ENCODE data around the gene SMG6.

Gene SMG6

DNA sequence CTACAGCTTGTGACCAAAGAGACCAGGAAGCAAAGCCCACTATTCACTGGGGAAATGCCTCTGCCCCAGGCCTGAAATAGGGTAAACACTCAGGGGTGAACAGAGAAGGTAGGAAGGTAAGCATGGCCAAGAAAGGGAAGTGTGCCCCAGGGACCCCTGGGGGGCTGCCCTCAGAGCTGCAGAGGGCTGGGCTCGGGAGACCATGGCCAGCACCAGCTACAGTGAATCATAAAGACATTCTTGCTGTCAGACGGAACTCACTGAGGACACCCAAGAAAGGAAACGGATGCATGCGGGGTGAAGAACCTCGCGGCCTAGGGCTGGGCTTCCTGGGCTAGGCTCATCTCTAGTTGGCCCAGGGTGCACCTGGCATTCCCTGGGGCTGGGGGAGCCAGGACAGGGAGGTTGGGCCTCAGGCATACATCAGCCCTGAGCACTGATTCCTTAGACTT is 239.0 kb downstream of the SMG6 start:
- no peak overlapping the region for H3K4me3 ChIP-seq (ENCODE audit: low read depth, low read length)

DNA sequence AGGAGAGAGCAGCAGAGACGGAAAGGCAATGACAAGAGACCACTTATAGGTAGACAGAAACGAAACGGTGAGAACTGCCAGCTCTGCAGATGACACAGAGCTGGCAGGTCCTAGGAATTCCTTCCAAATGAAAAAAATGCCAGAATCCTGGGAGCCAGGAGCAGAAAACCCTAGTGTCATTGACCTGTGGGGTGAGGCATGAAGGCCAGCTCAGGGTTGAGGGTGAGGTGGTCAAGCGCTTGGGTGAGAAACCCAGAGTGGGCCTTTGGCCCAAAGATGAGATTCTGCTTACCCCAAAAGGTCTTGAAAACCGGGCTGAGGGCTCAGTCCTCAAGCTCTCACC is 239.5 kb downstream of the SMG6 start:
- H3K4me3 ChIP-seq (ENCODE audit: low read depth, low read length) = no peak overlapping the region

DNA sequence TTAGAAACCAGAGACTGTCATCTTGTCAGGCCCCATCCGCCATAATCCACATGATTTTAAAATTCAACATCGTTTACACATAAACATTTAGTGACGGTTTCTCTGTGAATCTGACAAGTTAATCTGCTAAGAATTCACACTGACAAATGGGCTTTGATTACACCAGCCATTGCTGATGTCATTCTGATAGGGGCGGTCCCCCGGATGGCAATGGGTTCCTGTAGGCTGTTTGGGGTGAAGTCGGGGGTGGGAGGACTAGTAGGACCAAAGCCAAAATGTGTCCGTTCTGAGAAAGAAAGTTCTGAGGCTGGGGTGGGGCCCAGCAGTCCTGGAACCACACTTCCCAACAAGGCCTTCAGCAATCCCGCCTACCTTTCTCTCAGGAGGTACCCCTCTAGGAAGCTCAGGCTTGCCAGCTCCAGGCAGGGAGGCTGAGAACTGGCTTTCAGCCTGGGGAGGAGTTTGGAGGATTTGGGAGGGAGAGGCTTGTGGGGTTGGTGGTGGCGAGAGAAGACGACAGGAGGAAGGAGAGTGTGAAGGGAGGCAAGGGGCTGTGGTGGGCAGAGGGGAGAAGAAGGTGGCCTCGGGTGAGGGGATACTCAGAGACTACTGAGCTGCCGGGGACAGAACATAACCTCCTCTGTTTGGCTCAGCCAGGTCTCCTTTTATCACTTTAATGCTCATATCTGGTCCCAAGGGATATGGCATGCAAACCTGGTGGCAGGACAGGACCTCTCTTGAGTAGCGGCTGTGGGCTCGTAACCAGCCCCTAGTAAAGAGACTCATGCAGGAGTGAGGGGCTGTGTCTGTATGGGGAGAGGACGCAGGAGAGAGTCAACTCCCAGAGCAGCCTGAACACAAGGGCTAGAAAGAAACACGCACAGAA is 240.1 kb downstream of the SMG6 start:
- no peak overlapping the region for H3K4me3 ChIP-seq (ENCODE audit: low read depth, low read length)

DNA sequence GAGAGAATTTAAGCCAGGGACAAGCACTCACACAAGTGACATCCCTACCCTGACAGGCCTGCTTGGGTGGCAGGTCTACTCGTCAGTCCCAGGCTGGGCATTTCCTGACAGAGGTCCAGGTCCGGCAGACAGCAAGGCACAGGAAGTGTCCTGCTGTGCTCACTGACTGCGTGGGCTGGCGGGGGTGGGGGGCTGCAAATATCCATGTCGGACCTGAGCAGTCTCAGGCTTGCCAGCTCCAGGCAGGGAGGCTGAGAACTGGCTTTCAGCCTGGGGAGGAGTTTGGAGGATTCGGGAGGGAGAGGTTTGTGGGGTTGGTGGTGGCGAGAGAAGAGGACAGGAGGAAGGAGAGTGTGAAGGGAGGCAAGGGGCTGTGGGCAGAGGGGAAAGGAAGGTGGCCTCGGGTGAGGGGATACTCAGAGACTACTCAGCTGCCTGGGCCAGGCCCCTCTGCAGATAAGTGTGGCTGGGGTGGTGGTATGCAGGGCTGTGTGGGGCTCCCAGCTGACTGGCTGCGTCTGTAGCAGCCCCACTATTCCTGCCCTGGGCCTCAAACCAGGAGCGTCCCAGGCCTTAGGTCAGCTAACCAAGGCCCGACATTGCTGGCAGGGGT is 240.9 kb downstream of the SMG6 start:
- H3K4me3 ChIP-seq (ENCODE audit: low read depth, low read length) = no peak overlapping the region

DNA sequence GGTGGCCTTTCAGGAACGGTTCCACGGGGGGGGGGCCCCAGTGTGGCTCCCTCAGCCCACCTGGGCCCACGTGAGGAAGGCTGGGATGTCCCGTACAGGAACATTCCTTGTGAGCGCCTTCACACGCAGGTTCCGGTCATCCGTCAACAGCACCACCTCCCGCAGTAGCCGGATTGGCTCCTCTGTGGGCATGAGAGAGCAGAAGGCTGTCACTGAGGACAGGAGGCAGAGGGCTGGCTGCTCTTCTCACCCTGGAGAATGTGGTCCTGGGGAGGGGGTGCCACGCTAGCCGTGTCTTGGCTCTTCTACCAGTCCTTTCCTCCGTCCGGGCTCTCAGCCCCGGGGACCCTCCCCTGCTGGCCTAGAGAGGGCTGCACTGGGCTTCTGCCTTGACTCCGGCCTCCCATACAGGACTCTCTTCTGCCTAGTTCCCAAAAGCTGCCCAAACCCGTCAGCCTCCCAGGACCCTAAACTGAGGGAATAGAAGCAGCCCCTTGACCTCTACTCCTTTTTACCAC is 242.1 kb downstream of the SMG6 start:
- no peak overlapping the region for H3K4me3 ChIP-seq (ENCODE audit: low read depth, low read length)

DNA sequence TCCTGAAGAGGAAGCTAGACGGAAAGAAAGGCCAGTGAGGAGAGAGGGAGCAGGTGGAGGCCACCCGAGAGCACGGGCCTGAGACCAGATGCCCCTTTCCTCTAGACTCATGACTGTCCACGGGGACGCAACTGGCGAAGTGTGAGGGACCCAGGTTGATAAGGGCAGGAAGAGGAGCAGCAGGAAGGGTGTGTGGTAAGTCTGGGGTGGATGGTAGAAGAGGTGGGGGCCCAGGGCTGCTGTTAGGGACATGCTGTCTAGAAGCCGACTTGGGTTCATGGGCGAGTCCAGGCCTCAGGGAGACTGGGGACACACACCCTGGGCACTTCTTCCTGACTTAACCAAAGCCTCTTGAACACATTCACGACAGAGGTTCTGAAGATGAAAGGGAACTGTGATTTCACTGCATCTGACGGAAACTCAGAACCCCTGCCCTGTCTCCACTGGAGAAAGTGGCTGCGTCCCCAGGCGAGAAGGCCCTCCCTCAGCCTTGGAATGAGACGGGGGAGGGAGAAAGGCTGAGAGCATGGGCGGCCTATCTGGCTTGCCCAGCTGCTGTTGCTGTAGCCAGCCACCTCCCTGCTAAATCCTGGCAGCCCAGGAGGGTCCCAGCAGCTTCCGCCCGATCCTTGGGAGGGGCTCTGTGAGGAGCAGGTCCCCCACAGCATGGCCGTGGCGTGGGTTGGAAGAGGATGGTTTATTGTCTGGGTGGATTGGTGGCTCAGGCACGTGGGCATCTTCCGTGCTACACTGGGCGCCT is 242.7 kb downstream of the SMG6 start:
- no peak overlapping the region for H3K4me3 ChIP-seq (ENCODE audit: low read depth, low read length)

DNA sequence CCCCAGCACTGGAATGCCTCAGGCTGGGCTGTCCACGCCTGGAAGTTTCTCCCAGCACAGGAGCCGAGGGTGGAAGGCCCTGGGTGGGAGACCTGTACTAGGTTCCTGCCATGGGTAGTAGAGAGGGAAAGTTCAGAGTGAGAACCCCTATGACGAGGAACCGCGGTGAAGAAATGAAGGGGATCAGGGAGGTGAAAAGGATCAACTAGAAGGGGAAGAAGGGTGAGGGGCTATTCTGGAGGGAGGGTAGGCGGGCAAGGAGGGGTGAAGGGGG is 243.3 kb downstream of the SMG6 start:
- H3K4me3 ChIP-seq (ENCODE audit: low read depth, low read length) = no peak overlapping the region

DNA sequence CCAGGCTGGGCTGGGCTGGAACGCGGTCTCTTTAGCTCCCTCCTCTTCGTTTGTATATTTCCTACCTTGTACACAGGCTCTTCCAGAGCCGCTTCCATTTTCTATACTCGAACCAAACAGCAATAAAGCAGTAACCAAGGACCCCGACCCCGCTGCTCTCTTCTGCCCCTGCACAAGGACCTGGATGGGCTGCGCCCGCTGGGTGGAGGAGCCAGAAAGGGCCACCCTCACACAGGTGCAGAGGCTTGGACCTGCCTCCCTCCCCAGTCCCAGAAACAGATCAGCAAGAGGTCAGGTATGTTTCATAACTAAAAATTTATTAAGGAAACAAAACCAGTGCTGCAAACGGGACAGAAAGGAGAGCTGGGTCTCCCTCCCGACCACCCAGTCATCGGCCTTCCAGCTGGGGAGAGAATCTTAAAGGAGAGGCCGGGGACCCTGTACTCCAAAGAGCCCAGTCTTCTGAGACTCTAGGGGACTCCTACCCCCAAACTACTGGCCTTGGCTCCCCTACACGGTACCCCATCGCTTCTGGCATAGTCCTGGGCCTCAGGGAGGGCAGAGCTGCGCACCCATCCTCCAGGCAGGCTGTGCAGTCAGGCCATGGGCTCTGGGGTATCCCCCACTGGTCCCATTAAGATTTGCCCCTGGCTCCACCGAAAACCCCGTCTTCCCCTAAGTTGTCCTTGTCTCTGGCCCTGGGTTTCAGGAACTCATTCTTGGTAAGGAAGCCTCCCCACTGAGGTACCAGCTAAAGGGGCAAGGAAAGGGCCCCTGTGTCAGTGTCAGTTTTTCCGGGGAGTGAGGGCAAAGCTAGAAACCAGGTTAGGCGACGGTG is 243.8 kb downstream of the SMG6 start:
- no peak overlapping the region for H3K4me3 ChIP-seq (ENCODE audit: low read depth, low read length)

DNA sequence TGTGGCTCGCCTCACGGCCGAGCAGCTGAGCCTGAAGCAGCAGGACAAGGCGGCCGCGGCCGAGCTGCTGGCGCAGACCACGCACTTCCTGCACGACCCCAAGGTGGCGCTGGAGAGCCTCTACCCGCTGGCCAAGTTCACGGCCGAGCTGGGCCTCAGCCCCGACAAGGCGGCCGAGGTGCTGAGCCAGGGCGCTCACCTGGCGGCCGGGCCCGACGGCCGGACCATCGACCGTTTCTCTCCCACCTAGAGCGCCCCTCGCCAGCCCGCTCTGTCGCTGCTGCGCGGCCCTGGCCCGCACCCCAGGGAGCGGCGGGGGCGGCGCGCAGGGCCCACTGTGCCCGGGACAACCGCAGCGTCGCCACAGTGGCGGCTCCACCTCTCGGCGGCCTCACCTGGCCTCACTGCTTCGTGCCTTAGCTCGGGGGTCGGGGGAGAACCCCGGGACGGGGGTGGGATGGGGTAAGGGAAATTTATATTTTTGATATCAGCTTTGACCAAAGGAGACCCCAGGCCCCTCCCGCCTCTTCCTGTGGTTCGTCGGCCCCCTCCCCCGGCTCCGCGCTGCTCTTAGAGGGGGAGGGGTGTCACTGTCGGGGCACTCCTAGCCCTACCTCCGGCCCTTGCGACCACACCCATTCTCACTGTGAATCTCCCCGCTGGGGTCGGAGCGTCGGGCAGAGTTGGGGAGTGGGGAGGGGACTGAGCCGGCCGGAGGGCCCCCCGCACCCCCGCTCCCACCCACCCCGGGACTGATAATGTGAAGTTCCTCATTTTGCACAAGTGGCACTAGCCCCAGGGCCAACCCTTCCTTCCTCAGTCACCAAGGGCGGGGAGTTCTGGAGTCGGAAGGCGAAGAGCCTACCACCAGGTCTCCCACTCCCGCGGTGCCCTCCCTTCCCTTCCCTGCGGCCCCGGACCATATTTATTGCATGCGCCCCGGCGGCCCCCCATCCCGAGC is 244.7 kb downstream of the SMG6 start:
- H3K4me3 ChIP-seq (ENCODE audit: low read depth, low read length) = no peak overlapping the region

DNA sequence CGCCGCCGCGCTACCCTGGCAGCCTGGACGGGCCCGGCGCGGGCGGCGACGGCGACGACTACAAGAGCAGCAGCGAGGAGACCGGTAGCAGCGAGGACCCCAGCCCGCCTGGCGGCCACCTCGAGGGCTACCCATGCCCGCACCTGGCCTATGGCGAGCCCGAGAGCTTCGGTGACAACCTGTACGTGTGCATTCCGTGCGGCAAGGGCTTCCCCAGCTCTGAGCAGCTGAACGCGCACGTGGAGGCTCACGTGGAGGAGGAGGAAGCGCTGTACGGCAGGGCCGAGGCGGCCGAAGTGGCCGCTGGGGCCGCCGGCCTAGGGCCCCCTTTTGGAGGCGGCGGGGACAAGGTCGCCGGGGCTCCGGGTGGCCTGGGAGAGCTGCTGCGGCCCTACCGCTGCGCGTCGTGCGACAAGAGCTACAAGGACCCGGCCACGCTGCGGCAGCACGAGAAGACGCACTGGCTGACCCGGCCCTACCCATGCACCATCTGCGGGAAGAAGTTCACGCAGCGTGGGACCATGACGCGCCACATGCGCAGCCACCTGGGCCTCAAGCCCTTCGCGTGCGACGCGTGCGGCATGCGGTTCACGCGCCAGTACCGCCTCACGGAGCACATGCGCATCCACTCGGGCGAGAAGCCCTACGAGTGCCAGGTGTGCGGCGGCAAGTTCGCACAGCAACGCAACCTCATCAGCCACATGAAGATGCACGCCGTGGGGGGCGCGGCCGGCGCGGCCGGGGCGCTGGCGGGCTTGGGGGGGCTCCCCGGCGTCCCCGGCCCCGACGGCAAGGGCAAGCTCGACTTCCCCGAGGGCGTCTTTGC is 245.6 kb downstream of the SMG6 start:
- no peak overlapping the region for H3K4me3 ChIP-seq (ENCODE audit: low read depth, low read length)

DNA sequence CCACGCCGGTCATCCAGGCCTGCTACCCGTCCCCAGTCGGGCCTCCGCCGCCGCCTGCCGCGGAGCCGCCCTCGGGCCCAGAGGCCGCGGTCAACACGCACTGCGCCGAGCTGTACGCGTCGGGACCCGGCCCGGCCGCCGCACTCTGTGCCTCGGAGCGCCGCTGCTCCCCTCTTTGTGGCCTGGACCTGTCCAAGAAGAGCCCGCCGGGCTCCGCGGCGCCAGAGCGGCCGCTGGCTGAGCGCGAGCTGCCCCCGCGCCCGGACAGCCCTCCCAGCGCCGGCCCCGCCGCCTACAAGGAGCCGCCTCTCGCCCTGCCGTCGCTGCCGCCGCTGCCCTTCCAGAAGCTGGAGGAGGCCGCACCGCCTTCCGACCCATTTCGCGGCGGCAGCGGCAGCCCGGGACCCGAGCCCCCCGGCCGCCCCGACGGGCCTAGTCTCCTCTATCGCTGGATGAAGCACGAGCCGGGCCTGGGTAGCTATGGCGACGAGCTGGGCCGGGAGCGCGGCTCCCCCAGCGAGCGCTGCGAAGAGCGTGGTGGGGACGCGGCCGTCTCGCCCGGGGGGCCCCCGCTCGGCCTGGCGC is 246.3 kb downstream of the SMG6 start:
- H3K4me3 ChIP-seq (ENCODE audit: low read depth, low read length) = no peak overlapping the region

DNA sequence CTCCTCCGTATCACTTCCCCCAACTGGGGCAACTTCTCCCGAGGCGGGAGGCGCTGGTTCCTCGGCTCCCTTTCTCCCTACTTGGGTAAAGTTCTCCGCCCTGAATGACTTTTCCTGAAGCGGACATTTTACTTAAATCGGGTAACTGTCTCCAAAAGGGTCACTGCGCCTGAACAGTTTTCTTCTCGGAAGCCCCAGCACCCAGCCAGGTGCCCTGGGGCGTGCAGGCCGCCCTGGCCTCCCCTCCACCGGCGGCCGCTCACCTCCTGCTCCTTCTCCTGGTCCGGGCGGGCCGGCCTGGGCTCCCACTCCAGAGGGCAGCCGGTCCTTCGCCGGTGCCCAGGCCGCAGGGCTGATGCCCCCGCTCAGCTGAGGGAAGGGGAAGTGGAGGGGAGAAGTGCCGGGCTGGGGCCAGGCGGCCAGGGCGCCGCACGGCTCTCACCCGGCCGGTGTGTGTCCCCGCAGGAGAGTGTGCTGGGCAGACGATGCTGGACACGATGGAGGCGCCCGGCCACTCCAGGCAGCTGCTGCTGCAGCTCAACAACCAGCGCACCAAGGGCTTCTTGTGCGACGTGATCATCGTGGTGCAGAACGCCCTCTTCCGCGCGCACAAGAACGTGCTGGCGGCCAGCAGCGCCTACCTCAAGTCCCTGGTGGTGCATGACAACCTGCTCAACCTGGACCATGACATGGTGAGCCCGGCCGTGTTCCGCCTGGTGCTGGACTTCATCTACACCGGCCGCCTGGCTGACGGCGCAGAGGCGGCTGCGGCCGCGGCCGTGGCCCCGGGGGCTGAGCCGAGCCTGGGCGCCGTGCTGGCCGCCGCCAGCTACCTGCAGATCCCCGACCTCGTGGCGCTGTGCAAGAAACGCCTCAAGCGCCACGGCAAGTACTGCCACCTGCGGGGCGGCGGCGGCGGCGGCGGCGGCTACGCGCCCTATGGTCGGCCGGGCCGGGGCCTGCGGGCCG is 247.1 kb downstream of the SMG6 start:
- no peak overlapping the region for H3K4me3 ChIP-seq (ENCODE audit: low read depth, low read length)

DNA sequence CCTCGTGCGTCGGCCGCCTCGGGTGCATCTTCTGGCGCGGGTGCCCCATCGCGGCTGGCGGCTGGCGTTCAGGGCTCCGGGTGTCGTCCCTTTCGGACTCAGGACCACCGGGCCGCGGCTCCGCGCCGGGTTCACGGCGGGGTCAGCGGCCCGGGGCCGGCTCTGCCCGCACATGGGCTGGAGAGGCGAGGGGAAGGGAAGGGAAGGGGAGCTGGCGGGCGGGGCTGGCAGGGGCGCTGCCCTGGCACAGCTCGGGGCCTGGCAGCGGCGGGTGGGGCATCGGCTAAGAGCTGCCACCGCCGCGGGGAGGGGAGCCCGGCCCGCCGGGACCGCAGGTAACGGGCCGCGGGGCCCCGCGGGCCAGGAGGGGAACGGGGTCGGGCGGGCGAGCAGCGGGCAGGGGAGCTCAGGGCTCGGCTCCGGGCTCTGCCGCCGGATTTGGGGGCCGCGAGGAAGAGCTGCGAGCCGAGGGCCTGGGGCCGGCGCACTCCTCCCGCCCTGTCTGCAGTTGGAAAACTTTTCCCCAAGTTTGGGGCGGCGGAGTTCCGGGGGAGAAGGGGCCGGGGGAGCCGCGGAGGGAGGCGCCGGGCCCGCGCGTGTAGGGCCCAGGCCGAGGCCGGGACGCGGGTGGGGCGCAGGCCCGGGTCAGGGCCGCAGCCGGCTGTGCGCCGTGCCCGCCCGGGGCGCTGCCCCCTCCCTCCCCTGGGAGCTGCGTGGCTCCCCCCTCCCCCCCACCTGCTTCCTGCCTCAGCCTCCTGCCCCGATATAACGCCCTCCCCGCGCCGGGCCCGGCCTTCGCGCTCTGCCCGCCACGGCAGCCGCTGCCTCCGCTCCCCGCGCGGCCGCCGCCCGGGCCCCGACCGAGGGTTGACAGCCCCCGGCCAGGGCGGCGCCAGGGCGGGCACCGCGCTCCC is 248.0 kb downstream of the SMG6 start:
- no peak overlapping the region for H3K4me3 ChIP-seq (ENCODE audit: low read depth, low read length)

DNA sequence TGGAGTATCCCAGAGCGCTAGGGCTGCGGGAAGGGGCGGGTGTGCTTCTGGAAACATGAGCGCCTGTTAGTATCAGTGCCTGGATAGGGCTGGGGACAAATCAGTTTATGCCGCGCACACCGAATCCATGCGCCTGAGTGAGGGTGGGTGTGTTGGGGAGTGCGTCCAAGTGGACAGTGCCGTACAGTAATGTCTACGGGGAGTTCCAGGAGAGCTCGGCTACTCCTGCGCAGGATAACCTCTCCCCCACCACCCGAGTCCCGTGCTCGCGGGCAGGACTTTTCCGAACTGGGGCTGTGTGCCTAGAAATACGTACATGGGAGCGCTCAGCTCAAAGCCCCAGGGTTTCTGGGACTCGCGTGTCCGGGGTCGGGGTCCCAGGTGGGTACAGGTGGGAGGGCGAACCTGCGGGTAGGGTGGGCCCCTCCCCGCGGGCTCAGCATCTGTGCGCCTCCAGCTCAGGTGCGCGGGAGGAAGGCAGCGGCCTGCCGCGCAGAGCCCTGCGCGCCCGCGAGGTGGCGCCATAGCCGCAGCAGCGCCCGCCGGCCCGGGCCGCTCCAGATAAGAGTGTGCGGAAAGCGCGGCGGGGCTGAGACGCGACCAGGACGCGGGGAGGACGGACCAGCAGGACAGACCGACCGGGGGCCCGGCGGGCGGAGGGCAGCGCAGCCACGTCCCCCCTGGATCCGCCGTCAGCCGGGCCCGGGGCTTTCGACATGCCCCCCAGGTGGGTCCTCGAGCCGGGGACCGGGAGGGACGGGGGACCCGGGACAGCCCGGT is 248.9 kb downstream of the SMG6 start, which contains the start of gene HIC1:
Gene HIC1 (plus strand): TSS at position 592 of the 780 bp plus-strand sequence. CDS start 1,588 bp downstream, outside the sequence.
- peak within 1 kb of the TSS; percentile 2 for H3K4me3 ChIP-seq (ENCODE audit: low read depth, low read length)

DNA sequence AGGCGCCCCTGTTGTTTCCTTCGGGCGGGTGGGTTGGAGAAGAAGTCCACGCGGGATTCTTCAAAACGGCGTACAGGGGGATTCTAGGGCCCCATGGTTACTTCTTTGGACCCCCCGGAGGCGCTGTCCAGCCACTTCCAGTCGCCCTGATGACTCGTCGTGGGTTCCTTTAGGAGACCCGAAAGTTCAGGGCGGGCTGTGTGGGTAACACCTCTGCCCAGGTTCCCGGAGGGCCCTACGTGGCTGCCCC is 249.4 kb downstream of the SMG6 start:
- no peak overlapping the region for H3K4me3 ChIP-seq (ENCODE audit: low read depth, low read length)
